ENCODE measurements around the gene ITCH. TPM values are rescaled to one million over a fixed set of nuclear protein-coding genes. Genes with fewer than 3 reads are reported as not detected.

The ITCH gene
- total RNA-seq, 1 donor from 2014 or later, result 42.8 TPM

- no peak for DNase-seq (ENCODE audit: extremely low read depth, low read depth, low spot score)
Measured at GRCh38 chr20:34543463-34544056, 180.5 kb downstream of the ITCH start.

- DNase-seq (ENCODE audit: extremely low read depth, low read depth, low spot score), result no peak
Measured at GRCh38 chr20:34544109-34544796, 181.2 kb downstream of the ITCH start.

DNA sequence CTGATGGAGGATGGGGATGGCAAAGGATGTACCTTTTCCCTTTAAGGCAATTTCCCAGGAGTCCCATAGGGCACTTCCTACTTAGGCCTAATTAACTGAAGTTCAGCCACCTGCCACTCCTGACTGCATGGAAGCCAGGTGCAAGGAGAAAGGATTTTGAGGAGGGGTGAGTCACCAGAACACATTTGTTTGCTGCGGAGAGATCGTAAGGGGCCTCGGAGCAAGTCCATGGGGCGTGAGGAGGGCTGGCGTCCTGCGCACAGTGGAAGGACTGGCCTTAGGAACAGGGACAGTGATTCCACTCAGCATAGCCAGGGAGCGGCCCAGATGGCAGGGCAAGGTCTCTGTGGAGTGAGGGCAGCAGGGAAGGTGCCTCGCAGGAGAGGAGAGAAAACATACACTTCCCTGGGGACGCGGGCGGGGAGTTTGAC, 183.7 kb downstream of the ITCH start:
- no peak for DNase-seq (ENCODE audit: extremely low read depth, low read depth, low spot score)

DNA sequence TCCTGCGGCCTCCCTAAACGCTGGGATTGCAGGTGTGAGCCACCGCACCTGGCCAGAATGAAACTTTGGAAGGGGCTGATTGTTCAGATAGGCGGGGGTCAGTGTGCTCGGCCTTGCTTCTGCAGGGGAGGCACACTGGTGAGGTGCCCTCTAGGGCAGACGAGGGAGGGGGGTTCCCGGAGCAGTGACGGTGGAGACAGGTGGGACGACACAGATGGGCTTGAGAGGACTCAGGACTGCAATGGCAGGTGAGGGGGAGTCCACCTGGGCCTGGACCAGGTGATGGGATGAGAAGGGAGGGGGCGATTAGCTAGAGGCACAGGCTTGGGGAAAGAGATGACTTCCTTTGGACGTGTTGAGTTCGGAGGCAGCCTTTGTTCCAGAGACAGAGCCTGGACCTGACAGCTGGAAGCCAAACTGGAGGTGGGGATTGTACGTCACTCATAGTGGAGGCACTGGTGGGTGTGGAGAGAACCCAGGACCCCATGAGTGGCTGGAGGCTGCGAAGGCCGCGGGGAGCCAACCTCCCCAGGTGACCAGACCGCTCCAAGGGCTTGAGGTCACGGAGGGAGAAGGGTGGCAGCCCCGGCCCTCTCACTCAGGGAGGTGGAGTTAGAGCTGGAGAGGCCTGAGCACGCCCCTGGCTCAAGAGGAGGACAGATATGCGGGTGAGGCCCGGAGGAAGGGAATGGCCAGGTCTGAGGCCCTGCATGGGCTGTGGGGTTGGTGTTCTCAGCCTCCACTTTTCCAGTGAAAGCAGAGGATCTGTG, 185.0 kb downstream of the ITCH start:
- no peak for DNase-seq (ENCODE audit: extremely low read depth, low read depth, low spot score)

DNA sequence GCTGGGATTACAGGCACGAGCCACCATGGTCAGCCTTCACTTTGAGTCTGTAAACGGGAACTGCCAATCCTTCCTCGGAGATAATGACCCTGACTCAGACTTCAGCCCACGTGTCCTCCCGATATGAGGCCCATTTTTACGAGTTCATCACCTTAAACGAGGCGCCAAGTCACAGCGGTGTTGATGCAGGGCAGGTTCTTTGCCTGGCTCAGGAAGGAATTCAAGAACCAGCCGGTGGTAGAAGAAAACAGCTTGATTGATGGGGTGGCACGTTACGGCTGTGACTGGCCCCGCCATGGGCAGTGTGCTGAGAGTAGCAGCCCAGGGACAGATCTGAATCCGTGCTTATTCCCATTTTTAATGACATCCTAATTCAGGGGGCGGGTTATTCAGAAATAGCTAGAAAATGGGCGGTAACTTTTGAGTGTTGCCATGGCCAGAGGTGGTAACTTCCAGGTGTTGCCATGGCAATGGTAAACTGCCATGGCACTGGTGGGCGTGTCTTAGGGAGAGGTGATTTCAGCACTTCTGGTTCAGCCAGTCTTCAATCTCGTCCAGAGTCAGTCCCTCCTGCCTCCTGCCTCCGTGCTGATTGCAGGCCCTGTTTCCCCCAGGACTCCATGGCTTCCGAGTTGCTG, 186.3 kb downstream of the ITCH start:
- DNase-seq (ENCODE audit: extremely low read depth, low read depth, low spot score), result no peak

DNA sequence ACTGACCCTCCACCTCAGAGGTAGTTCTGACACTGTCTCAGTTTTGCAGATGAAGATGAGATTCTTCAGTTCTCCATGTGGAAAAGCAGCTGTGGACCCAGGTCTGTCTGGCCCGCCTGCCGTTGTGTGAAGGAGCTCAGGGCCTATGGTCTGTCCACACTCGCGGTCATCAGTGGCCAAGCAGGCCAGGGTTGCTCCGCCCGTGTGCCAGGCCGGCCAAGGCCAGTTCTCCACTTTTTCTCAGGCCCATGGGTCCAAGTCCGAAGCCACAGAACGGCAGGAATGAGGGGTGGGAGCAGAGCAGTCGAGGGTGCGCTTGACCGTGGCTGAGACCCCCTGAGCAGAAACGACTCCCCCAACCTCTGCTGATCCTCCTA, 186.8 kb downstream of the ITCH start:
- DNase-seq (ENCODE audit: extremely low read depth, low read depth, low spot score), result no peak

GRCh38 chr20:34552569-34552968, 189.5 kb downstream of the ITCH start:
- no peak for DNase-seq (ENCODE audit: extremely low read depth, low read depth, low spot score)

DNA sequence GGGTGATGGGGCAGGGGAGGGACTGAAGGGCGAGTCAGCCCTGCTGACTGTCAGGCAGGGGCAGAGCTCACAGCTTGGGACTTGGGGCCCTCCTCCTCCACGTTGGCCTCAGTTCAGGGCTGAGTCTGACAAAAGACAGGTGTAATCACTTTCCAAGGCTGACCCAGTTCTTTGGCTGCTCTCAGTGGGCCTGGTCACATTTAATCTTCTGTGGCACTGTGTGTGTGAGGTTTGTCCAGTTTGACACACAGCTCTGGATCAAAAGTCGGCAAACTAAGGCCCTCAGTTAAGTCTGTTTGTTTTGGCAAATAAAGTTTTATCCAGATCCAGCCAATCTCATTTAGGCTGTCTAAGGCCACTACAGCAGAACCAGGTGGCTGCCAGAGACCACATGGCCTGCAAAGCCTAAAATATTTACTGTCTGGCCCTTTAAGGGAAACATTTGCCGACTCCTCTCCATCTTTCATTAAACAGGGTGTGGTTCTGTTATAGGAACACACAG, 190.3 kb downstream of the ITCH start:
- DNase-seq (ENCODE audit: extremely low read depth, low read depth, low spot score), result no peak

- DNase-seq (ENCODE audit: extremely low read depth, low read depth, low spot score), result no peak
Measured at GRCh38 chr20:34557936-34558319, 194.9 kb downstream of the ITCH start.

GRCh38 chr20:34558320-34559218, 195.5 kb downstream of the ITCH start, which contains the start of gene MAP1LC3A:
Gene MAP1LC3A (plus strand): TSS chr20:34558718. CDS start chr20:34558869, 151 bp downstream.
- no peak for DNase-seq (ENCODE audit: extremely low read depth, low read depth, low spot score)

GRCh38 chr20:34559311-34560140, 196.5 kb downstream of the ITCH start:
- DNase-seq (ENCODE audit: extremely low read depth, low read depth, low spot score), result no peak

- DNase-seq (ENCODE audit: extremely low read depth, low read depth, low spot score), result no peak
Measured at GRCh38 chr20:34560141-34560523, 197.1 kb downstream of the ITCH start.

DNA sequence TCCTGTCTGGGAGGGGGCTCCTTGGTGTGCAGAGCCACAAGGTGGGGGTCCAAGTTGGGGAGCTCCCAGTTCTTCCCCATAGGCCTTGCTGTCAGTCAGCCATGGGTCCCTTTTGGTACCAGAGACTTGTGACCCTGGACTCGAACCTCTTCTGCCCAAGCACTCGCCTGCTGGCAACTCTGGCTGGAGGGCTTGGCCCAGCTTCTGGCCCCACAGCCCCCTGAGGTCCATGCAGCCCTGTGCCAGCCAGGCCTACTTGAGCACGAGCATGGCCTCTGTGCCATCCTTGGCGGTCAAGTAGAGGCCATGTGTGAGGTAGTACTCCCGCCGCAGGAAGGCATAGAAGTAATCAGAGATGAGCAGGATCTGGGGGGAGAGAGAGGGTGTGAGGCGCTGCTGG, 197.5 kb downstream of the ITCH start:
- no peak for DNase-seq (ENCODE audit: extremely low read depth, low read depth, low spot score)

Other genes starting within 250 kb of the ITCH start
- not detected in 2 replicates for gene ASIP, start 121.8 kb upstream of the ITCH start, total RNA-seq
- gene AHCY, start 59.9 kb upstream of the ITCH start, total RNA-seq, result 101 and 133 TPM in 2 replicates
- 198 and 200 TPM in 2 replicates for gene DYNLRB1, start 153.1 kb downstream of the ITCH start, total RNA-seq
- 77.5 and 97.0 TPM in 2 replicates for gene MAP1LC3A, start 195.4 kb downstream of the ITCH start, total RNA-seq

Measured in glomerular endothelial cell (primary cell).